ELR (cell line): ENCODE data around the gene WDFY4.

Experiments
- DNase-seq: peaks from one replicate; pipeline ENCODE4 v3.0.0-alpha.2; 2015; ENCODE audit warnings: low read depth

The WDFY4 gene

DNA sequence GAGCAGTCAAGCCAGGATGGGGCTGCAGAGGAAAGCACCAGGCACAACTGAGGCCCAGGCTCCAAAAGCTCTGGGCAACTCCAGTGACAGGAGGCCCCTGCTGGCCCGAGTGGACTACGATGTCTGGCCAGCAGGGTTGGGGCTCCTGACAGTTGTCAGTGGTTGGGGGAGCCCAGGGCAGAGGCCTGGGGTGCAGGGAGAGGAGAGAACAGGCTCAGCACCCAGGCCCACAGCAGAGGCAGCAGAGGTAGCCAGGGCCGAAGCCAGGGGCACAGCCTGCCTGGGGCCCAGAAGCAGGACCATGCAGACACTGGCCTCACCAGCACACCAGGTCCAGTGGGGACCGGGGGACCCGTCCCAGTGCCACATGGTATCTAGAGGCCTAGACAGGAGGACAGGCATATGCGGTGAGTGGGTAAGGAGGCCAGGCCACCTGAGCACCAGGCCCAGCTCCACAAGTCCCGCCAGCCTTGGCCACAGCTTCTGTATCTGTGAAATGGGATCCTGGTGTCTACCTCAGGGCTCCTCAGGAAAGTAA lies 301.0 kb downstream of the WDFY4 start:
- no peak for DNase-seq

DNA sequence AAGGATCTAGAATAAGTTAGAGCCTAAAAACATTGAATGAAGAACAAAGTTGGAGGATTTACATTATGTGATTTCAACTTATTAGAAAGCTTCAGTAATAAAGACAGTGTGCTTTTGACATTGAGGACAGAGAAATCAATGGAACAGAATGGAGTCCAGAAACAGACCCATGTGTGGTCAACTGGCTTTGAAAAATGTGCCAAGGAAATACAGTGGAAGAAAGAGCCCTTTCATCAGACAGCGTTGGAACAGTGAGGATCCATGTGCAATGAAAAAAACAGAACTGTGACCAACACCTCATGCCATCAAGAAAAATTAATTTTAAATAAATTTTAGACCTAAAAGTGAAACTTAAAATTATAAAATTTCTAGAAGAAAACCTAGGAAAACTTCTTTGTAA lies 305.6 kb downstream of the WDFY4 start:
- no peak for DNase-seq

GRCh38 chr10:48993627-48994026 lies 309.0 kb downstream of the WDFY4 start:
- DNase-seq, result no peak

DNA sequence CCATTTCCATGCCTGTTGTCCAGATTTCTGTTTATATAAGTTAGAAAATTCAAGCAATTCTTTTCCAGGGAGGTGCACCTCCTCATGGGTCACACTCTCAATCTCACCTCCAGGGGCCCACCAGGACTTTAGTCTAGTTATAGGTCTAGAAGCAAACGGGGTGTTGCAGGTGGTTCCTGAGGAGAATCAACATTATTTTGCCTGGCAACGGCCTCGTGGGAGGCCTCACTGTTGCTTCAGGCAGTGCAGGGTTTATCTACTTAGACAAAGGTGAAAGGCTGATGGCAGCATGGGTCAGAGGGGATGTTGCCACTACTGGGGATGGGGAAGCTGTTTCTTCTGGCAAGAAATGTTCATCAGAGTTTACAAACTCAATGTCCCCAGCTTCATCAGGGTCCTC lies 311.7 kb downstream of the WDFY4 start:
- DNase-seq, result no peak

DNA sequence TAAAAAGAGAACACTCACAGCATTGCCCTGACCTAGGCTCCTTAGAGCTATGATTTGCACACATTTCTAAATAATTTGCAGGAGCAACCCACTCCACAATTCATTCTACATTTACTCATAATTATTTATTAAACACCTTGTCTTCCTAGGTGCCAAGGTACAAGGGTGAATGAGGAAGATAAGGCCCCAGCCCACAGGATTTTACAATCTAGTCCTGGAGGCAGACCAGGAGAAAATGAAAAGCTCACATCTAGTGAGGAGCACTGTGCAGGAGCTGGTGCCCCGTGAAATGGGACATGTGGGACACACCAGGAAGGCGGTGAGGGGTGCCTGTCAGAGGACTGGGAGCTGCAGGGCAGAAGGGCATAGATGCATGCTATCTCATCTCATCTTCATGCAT lies 314.7 kb downstream of the WDFY4 start:
- DNase-seq, result no peak

- DNase-seq, result no peak
Observed at GRCh38 chr10:49000437-49001398, 316.0 kb downstream of the WDFY4 start.

DNA sequence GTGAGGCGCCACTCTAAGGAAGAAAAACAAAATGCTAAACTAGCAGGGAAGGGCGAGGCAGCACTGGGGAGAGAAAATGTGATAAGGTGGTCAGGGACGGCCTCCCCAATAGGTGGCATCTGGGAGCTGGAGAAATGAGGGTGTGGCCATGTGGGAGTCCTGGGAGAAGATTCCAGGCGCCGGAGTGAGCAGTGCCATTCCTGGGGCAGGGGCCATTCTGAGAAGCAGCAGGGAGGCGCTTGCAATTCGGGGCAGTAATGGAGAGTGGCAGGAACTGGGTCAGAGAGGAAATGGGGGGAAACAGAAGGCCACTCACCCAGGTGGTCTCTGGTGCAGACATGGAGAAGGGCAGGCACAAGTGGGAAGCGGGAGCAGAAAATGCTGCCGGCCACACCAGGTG lies 316.7 kb downstream of the WDFY4 start:
- DNase-seq, result no peak

DNA sequence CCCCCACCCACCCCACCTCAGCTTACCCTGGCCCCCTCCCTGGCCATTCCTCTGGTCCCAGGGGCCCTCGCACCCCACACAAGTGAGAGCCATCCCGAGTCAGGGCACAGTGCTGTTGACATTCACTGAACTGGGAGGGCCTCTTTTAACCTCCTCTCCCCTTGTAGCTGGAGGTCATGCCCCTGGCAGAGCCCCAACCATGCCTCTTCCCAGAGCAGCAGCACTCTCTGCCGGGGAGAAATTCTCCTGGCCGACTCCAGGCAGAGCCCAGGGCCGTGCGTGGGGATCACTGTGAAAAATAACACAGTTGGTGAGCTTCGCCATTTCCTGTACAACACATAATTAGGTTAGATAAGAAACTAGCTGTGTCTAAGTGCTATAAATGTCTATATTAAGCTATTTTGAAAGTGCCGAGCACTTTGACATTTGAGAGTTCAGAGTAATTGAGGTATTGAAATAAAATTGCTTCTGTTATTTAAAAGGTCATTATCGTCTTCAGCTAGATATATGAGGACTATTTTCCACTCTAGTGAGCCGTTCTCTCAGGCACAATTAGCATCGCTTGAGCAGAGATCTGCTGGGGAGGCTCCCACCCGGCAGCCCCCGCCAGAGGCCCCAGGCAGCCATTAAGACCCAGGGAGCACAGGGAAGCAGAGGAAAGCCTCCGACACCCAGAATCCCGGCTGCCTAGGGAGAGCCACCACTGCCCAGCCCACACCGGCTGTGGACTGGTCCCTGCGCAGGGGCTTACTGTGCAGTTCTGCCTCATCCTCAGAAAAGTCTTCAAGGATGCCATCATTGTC lies 317.4 kb downstream of the WDFY4 start:
- no peak for DNase-seq

- DNase-seq, result no peak
Observed at GRCh38 chr10:49005270-49005669, 320.6 kb downstream of the WDFY4 start.

- DNase-seq, result no peak
Observed at GRCh38 chr10:49007129-49007528, 322.5 kb downstream of the WDFY4 start.

GRCh38 chr10:49008091-49008490 lies 323.4 kb downstream of the WDFY4 start:
- no peak for DNase-seq

DNA sequence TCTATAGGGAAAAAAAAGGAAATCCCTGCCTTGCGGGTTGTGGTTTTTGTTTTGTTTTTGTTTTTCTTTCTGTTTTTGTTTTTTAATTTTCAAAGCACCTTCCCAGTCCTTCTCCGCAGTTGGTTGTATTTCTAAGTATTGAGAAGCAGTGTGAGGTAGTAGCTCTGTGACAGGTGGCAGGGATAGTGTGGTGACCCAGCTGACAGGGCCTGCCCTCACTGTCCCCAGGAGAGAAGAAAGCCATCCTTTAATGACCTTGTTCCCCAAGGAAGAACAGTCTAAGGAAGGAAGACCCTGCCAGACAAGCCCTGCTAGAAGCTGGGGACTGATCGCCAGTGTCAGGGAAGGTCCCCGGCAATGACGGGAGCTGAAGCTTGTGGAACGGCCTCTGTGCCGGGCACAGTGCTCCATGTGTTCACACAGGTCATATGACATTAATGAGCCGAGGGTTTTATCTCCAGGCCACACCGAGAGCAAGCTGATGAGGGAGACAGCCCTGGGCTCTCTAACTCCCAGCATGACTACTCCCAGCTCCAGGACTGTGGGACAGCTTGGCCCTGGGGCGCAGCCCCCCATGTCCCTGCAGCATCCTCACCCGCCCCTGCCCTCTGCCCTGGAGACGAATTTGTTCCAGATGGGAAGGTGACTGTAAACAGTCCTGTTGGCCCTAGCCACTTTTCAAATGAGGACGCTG lies 324.0 kb downstream of the WDFY4 start:
- no peak for DNase-seq

GRCh38 chr10:49009199-49009979 lies 324.7 kb downstream of the WDFY4 start:
- no peak for DNase-seq

GRCh38 chr10:49010295-49010694 lies 325.6 kb downstream of the WDFY4 start:
- no peak for DNase-seq

GRCh38 chr10:49010865-49011264 lies 326.2 kb downstream of the WDFY4 start:
- no peak for DNase-seq

- DNase-seq, result no peak
Observed at GRCh38 chr10:49011756-49012155, 327.1 kb downstream of the WDFY4 start.

DNA sequence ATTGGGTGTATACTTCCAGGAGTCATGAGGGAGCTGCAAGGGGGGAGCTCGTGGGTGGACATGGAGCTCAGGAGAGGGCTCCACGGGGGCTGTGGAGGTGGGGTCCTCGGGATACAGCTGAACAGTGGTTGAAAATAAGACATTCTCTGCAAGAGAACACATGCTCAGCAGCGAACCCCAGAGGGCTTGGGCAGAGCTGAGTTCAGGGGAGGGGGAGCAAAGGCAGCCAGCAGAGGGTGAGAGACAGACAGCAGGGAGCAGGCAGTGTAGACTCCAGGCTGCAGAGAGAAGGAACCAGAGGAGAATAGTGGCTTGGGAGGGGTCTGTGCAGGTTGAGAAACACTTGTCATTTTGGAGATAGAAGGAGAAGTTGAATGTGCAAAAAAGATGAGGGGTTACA lies 327.9 kb downstream of the WDFY4 start:
- no peak for DNase-seq

- no peak for DNase-seq
Observed at GRCh38 chr10:49015700-49016099, 331.0 kb downstream of the WDFY4 start.

GRCh38 chr10:49021685-49022084 lies 337.0 kb downstream of the WDFY4 start:
- no peak for DNase-seq

DNA sequence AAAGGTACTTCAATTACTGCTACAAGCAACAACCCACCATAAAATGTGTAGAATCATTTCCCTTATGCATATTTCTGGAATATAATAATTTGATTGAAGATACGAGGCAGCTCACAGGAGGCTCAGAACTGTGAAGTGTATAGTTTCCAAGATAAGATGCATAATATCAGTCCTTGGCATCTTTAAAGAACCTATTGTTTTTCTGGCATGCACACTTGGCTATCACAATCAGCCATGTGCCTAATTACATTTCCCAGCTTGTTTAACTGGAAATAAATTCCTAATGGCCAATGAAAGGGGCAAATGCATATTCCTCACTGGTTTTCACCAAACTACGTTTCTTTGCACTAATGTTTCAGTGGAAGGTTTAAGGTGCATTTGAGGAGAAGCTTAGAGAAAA lies 338.4 kb downstream of the WDFY4 start:
- no peak for DNase-seq

GRCh38 chr10:49023752-49024151 lies 339.1 kb downstream of the WDFY4 start:
- DNase-seq, result no peak
